ENCODE data around the gene OVCH1. TPM values are rescaled to one million over a fixed set of nuclear protein-coding genes. Genes with fewer than 3 reads are reported as not detected.

The OVCH1 gene
- total RNA-seq, 1 experiment from 2014 or later: not detected

GRCh38 chr12:29530436-29530835 lies 33.0 kb upstream of the OVCH1 start (continued):
- TF ChIP-seq EGR1 (IDR thresholded peaks at IDR 0.05; ENCODE audit: low read depth) (no peak), ZNF274 (IDR thresholded peaks at IDR 0.05; ENCODE audit: low read depth, low read length) (no peak), POLR2AphosphoS5 (IDR thresholded peaks at IDR 0.05; ENCODE audit: low read depth, low read length) (no peak), SP1 (IDR thresholded peaks at IDR 0.05; ENCODE audit: low read depth) (no peak), REST (IDR thresholded peaks at IDR 0.05; ENCODE audit: low read depth) (no peak), JUND (IDR thresholded peaks at IDR 0.05) (no peak), CEBPB (IDR thresholded peaks at IDR 0.05; ENCODE audit: low read depth) (no peak), YY1 (IDR thresholded peaks at IDR 0.05; ENCODE audit: extremely low read depth, insufficient replicate concordance, low read depth, low read length) (no peak)
- TF ChIP-seq, protein P1, sequence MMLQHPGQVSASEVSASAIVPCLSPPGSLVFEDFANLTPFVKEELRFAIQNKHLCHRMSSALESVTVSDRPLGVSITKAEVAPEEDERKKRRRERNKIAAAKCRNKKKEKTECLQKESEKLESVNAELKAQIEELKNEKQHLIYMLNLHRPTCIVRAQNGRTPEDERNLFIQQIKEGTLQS (IDR thresholded peaks at IDR 0.05): no peak

- H3K79me2 ChIP-seq (ENCODE audit: insufficient read depth, low read length): no peaks in the 10 kb centered on the region
- H4K20me1 ChIP-seq (ENCODE audit: insufficient read depth): no peaks in the 10 kb centered on the region
- H2AFZ ChIP-seq (ENCODE audit: low read depth, low read length, poor library complexity, severe bottlenecking): no peak overlapping the region
- no peaks in the 10 kb centered on the region for H3K4me1 ChIP-seq (ENCODE audit: control insufficient read depth in 1 of 2, insufficient read depth in 2 of 2, low read length in 2 of 2)
- no TSS peak for BruUV-seq (replicated peaks)
- ATAC-seq: no peak
- 0 out of 2 replicates have a peak, but pooled peaks cover 3% of the 10 kb centered on the region for H3K9me2 ChIP-seq (ENCODE audit: insufficient read depth)
- H3K27me3 ChIP-seq (ENCODE audit: insufficient read depth, low read length): no peaks in the 10 kb centered on the region
- H3K9me3 ChIP-seq (ENCODE audit: control insufficient read depth in 1 of 2, insufficient read depth in 1 of 2, low read depth in 1 of 2, low read length in 2 of 2): no peaks in the 10 kb centered on the region
- no peak overlapping the region for H3K4me3 ChIP-seq (replicated peaks in 1 of 2; ENCODE audit: low read depth in 1 of 2, low read length in 2 of 2)
- CTCF ChIA-PET: no interaction called here
- no peak overlapping the region for H3K4me2 ChIP-seq (ENCODE audit: low read length)
- H3K9ac ChIP-seq (ENCODE audit: low read length): no peak overlapping the region
- intact Hi-C loops (cut with micrococcal nuclease): no loop called here
- POLR2A ChIA-PET: no interaction called here
- H3K27ac ChIP-seq (ENCODE audit: low read depth, low read length): no peak overlapping the region
- no peak for DNase-seq (ENCODE audit: low read depth, low spot score)
- RAD21 ChIA-PET (ENCODE audit: low non-redundant PET in 1 of 2, low total read pairs in 2 of 2, uncharacterized antibody in 2 of 2, unreplicated experiment in 2 of 2): no interaction called here
- no peaks in the 10 kb centered on the region for H3K36me3 ChIP-seq (ENCODE audit: control insufficient read depth in 1 of 2, insufficient read depth in 2 of 2, low read length in 2 of 2)
- TF ChIP-seq CBX3 (IDR thresholded peaks at IDR 0.05; ENCODE audit: low read depth): no peak
- TF ChIP-seq EZH2 (IDR thresholded peaks at IDR 0.05): no peak
- TF ChIP-seq, protein P1 (IDR thresholded peaks at IDR 0.05): no peak
- TF ChIP-seq, protein P2, sequence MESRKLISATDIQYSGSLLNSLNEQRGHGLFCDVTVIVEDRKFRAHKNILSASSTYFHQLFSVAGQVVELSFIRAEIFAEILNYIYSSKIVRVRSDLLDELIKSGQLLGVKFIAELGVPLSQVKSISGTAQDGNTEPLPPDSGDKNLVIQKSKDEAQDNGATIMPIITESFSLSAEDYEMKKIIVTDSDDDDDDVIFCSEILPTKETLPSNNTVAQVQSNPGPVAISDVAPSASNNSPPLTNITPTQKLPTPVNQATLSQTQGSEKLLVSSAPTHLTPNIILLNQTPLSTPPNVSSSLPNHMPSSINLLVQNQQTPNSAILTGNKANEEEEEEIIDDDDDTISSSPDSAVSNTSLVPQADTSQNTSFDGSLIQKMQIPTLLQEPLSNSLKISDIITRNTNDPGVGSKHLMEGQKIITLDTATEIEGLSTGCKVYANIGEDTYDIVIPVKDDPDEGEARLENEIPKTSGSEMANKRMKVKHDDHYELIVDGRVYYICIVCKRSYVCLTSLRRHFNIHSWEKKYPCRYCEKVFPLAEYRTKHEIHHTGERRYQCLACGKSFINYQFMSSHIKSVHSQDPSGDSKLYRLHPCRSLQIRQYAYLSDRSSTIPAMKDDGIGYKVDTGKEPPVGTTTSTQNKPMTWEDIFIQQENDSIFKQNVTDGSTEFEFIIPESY (IDR thresholded peaks at IDR 0.05; ENCODE audit: extremely low read depth, insufficient replicate concordance, low read length): no peak
- TF ChIP-seq ZNF274 (IDR thresholded peaks at IDR 0.05; ENCODE audit: low read depth, low read length): no peak
- TF ChIP-seq, protein P3, sequence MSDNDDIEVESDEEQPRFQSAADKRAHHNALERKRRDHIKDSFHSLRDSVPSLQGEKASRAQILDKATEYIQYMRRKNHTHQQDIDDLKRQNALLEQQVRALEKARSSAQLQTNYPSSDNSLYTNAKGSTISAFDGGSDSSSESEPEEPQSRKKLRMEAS (IDR thresholded peaks at IDR 0.05): no peak
- TF ChIP-seq SIN3A (IDR thresholded peaks at IDR 0.05; ENCODE audit: low read depth): no peak
- TF ChIP-seq RAD21 (IDR thresholded peaks at IDR 0.05; ENCODE audit: low read depth): no peak
- no peak for TF ChIP-seq EZH2phosphoT487 (IDR thresholded peaks at IDR 0.05; ENCODE audit: borderline replicate concordance)
- no peak for TF ChIP-seq CTCF (IDR thresholded peaks at IDR 0.05 in 2 of 3, conservative IDR thresholded peaks at IDR 0.05 in 1 of 3; ENCODE audit: borderline replicate concordance in 1 of 3, insufficient read depth in 1 of 3, low read depth in 2 of 3, low read length in 2 of 3)
- no peak for TF ChIP-seq TCF7L2 (IDR thresholded peaks at IDR 0.05; ENCODE audit: borderline replicate concordance, extremely low read depth, insufficient read depth, insufficient read length)
Measured at GRCh38 chr12:29528161-29528560, 30.7 kb upstream of the OVCH1 start.

Data from HCT116 (cell line).